K562 (cell line): Measurements from ENCODE around the gene TOPORS. TPM values are rescaled to one million over a fixed set of nuclear protein-coding genes. Genes with fewer than 3 reads are reported as not detected.

Source experiments
- ATAC-seq: fragments of 200-7000 bp; cut with Tn5 transposase; 3 replicates; pipeline ENCODE4 v1.9.1; 2020; ENCODE audit warnings: moderate library complexity
- BruUV-seq: library from RNA; stranded (reverse); fragments of 400-500 nt; replicated peaks from 2 replicates; lab custom pipeline; 2021; lab: Mats Ljungman, UMichigan
- CTCF ChIA-PET: fragments of 300-600 bp; formaldehyde crosslinking; extraction: SDS; loops from one replicate; lab custom pipeline; 2021; ENCODE audit warnings: low intra/inter-chr PET ratio; lab: Yijun Ruan, JAX
- POLR2A ChIA-PET: fragments of 300-600, 350-650 bp; sonication (Branson Sonifier 250); formaldehyde crosslinking; extraction: SDS; loops from one replicate; lab custom pipeline; 2021; ENCODE audit warnings: antibody characterized with exemption, inconsistent platforms; lab: Yijun Ruan, JAX
- DNase-seq, 4 experiments: peaks; one replicate each; pipeline versions ENCODE4 v3.0.0 to v3.0.0-alpha.2; 2011 to 2018; ENCODE audit warnings: low spot score in 3 of 4, mixed read lengths in 3 of 4; ENCODE audit errors: extremely low read depth in 1 of 4
- FAIRE-seq: peaks from 2 replicates; lab custom pipeline; 2011; peaks lifted over from hg19 to GRCh38; lab: Jason Lieb, UNC
- H2AFZ ChIP-seq: 2 replicates; pipeline ENCODE4 v1.6.0; 2011; ENCODE audit warnings: low read depth, low read length, control low read depth, inconsistent platforms
- H3K27ac ChIP-seq: fragments of 200-600 bp; 3 replicates; pipeline ENCODE4 v1.8.0; 2011; ENCODE audit warnings: low read depth, mild to moderate bottlenecking, control low read depth, inconsistent platforms, low read length, moderate library complexity, mixed read lengths; ENCODE audit errors: extremely low read depth
- H3K27me3 ChIP-seq, 2 experiments: fragments of 300-600 bp in 1 of 2; 2 replicates in 1 of 2; 3 replicates in 1 of 2; pipeline versions ENCODE4 v1.6.0 to v1.8.0; 2011; ENCODE audit warnings: inconsistent platforms in 2 of 2, low read length in 2 of 2, mild to moderate bottlenecking in 1 of 2, mixed read lengths in 1 of 2, moderate library complexity in 1 of 2; ENCODE audit not compliant: control insufficient read depth in 2 of 2, insufficient read depth in 2 of 2
- H3K36me3 ChIP-seq: fragments of 300-600 bp; 3 replicates; pipeline ENCODE4 v1.8.0; 2011; ENCODE audit warnings: mild to moderate bottlenecking, low read length, inconsistent platforms; ENCODE audit not compliant: control insufficient read depth, insufficient read depth
- H3K4me1 ChIP-seq, 2 experiments: fragments of 200-600 bp in 1 of 2; replicated peaks in 1 of 2; 2 replicates in 1 of 2; 3 replicates in 1 of 2; pipeline versions ENCODE4 v1.5.1 to v1.8.0; 2011; ENCODE audit warnings: inconsistent platforms in 2 of 2, low read length in 2 of 2, mild to moderate bottlenecking in 1 of 2, mixed read lengths in 1 of 2, moderate library complexity in 1 of 2; ENCODE audit not compliant: control insufficient read depth in 2 of 2, insufficient read depth in 2 of 2
- H3K4me2 ChIP-seq: 2 replicates; pipeline ENCODE4 v1.6.1; 2011; ENCODE audit warnings: low read length, control low read depth, inconsistent platforms, mixed read lengths; ENCODE audit not compliant: insufficient read depth
- H3K4me3 ChIP-seq: fragments of 200-600 bp; sonication (generic), shearing (Covaris generic); 2 replicates; pipeline ENCODE4 v1.5.1; 2016; ENCODE audit warnings: control low read depth, inconsistent platforms
- H3K79me2 ChIP-seq: fragments of 200-600 bp; 3 replicates; pipeline ENCODE4 v1.8.0; 2011; ENCODE audit warnings: low read length, inconsistent platforms; ENCODE audit not compliant: control insufficient read depth, insufficient read depth
- H3K9ac ChIP-seq, 2 experiments: 2 replicates each; pipeline versions ENCODE4 v1.6.0 to v1.6.1; 2011; ENCODE audit warnings: low read depth in 2 of 2, low read length in 2 of 2, control low read depth in 1 of 2, inconsistent platforms in 1 of 2, mild to moderate bottlenecking in 1 of 2, mixed read lengths in 1 of 2; ENCODE audit not compliant: insufficient read depth in 1 of 2
- H3K9me1 ChIP-seq: one replicate; pipeline ENCODE4 v1.6.0; 2011; ENCODE audit warnings: inconsistent platforms, mild to moderate bottlenecking, low read length, moderate library complexity; ENCODE audit not compliant: control insufficient read depth, insufficient read depth
- H3K9me3 ChIP-seq: replicated peaks from 2 replicates; pipeline ENCODE4 v1.5.1; 2011; ENCODE audit warnings: low read depth, low read length, inconsistent platforms; ENCODE audit not compliant: control insufficient read depth, insufficient read depth
- H4K20me1 ChIP-seq: replicated peaks from 2 replicates; pipeline ENCODE4 v1.6.1; 2011; ENCODE audit warnings: low read length, inconsistent platforms, mixed read lengths; ENCODE audit not compliant: control insufficient read depth, insufficient read depth
- AFF1 ChIP-seq, 2 experiments: fragments of 450-650 bp; IDR thresholded peaks; 2 replicates each; pipeline ENCODE4 v1.6.1; 2018; ENCODE audit warnings: mild to moderate bottlenecking in 2 of 2, low read depth in 1 of 2; ENCODE audit not compliant: partially characterized antibody in 2 of 2
- FOS ChIP-seq: IDR thresholded peaks from 3 replicates; pipeline ENCODE4 v1.6.1; 2011; ENCODE audit not compliant: insufficient read length; ENCODE audit errors: extremely low read depth
- FOXJ3 ChIP-seq: sonication (generic); formaldehyde crosslinking; IDR thresholded peaks from 2 replicates; pipeline ENCODE4 v1.4.0; 2020; ENCODE audit warnings: mild to moderate bottlenecking, missing genetic modification reagents
- HDAC1 ChIP-seq, 2 experiments: fragments of 450-650 bp; IDR thresholded peaks; 2 replicates each; pipeline ENCODE4 v1.6.1; 2016 to 2017; ENCODE audit warnings: inconsistent platforms in 1 of 2, mild to moderate bottlenecking in 1 of 2, moderate library complexity in 1 of 2
- IRF2 ChIP-seq: sonication (generic); formaldehyde crosslinking; IDR thresholded peaks from 2 replicates; pipeline ENCODE4 v1.8.1; 2022; ENCODE audit warnings: mild to moderate bottlenecking, missing genetic modification reagents
- NR4A1 ChIP-seq, 2 experiments: fragments of 250-450 bp in 1 of 2; fragments of 450-650 bp in 1 of 2; sonication (Bioruptor Pico) in 1 of 2; IDR thresholded peaks; 2 replicates each; pipeline versions ENCODE4 v1.4.0 to v1.6.1; 2016 to 2020; ENCODE audit warnings: mild to moderate bottlenecking in 2 of 2, missing compliant biosample characterization in 1 of 2, missing genetic modification characterization in 1 of 2, moderate library complexity in 1 of 2
- SNIP1 ChIP-seq: fragments of 450-650 bp; IDR thresholded peaks from 2 replicates; pipeline ENCODE4 v1.7.1; 2017; ENCODE audit warnings: low read depth, mild to moderate bottlenecking
- STAT5B ChIP-seq: fragments of 250-450 bp; sonication (Bioruptor Pico); IDR thresholded peaks from 2 replicates; pipeline ENCODE4 v1.8.0; 2021; ENCODE audit warnings: mild to moderate bottlenecking, inconsistent platforms
- ZBTB17 ChIP-seq: fragments of 450-650 bp; formaldehyde crosslinking; IDR thresholded peaks from 2 replicates; pipeline ENCODE4 v1.4.0; 2020; ENCODE audit warnings: mild to moderate bottlenecking
- ZNF696 ChIP-seq: fragments of 250-450 bp; sonication (Bioruptor Pico); conservative IDR thresholded peaks from 2 replicates; pipeline ENCODE4 v1.4.0; 2020; ENCODE audit warnings: mild to moderate bottlenecking, moderate library complexity
- ZNF717 ChIP-seq: fragments of 250-450 bp; sonication (Bioruptor Pico); IDR thresholded peaks from 2 replicates; pipeline ENCODE4 v1.5.0; 2021
- ZNF785 ChIP-seq: fragments of 250-450 bp; sonication (Bioruptor Pico); IDR thresholded peaks from 2 replicates; pipeline ENCODE4 v1.4.0; 2020; ENCODE audit warnings: mild to moderate bottlenecking
- ZSCAN32 ChIP-seq: fragments of 450-650 bp; formaldehyde crosslinking; IDR thresholded peaks from 2 replicates; pipeline ENCODE4 v1.4.0; 2020; ENCODE audit warnings: mild to moderate bottlenecking, moderate library complexity
- in situ Hi-C: fragments of 300-500 bp; cut with MboI; formaldehyde crosslinking; loops from 4 replicates; pipeline ENCODE4 v1.15.0; 2018; ENCODE audit warnings: inconsistent platforms, mixed read lengths
- intact Hi-C: fragments of 100-400 bp; cut with micrococcal nuclease; formaldehyde crosslinking; loops from 2 replicates; pipeline ENCODE4 v1.14.2; 2022
- polyA plus RNA-seq, 8 experiments: library from polyadenylated mRNA; depleted of rRNA in 4 of 8; stranded (reverse) in 5 of 8; unstranded in 3 of 8; fragments of >200 nt; fragmentation: Nextera tagmentation in 2 of 8; fragmentation: Illumina TruSeq in 1 of 8; extraction: Ambion mirVana in 2 of 8; extraction: Trizol in 1 of 8; gene quantifications; 2 replicates each; pipeline versions ENCODE4 v1.2.1 to v1.2.3, GENCODE V29; 2011 to 2014; ENCODE audit warnings: inconsistent platforms in 1 of 8, missing spikeins in 1 of 8
- total RNA-seq, 7 experiments: library from RNA; depleted of rRNA in 6 of 7; stranded (reverse); fragments of >200 nt in 6 of 7; fragmentation: Illumina TruSeq in 2 of 7; extraction: Trizol in 2 of 7; gene quantifications; 2 replicates each; pipeline versions ENCODE4 v1.2.1 to v1.2.3, GENCODE V29; 2011 to 2021; ENCODE audit warnings: low replicate concordance in 1 of 7

TOPORS gene
- total and polyA plus RNA-seq, 9 of the 15 experiments (the other 6 are each of a cell fraction or from before 2014, with no cell fraction given) = 4.3 to 19.6 (median 9.9) TPM

- Histone ChIP-seq H3K27ac (no peak overlapping the region), H3K36me3 (no peaks in the 10 kb centered on the region), H3K9me3 (no peaks in the 10 kb centered on the region), H4K20me1 (no peaks in the 10 kb centered on the region), H3K4me1 (no peaks in the 10 kb centered on the region), H3K4me2 (no peak overlapping the region), H3K27me3 (no peaks in the 10 kb centered on the region), H2AFZ (no peak overlapping the region), H3K9me1 (no peaks in the 10 kb centered on the region), H3K4me3 (no peak overlapping the region), H3K9ac (no peak overlapping the region), H3K79me2 (no peaks in the 10 kb centered on the region)
- POLR2A ChIA-PET = no interaction called here
- no TSS peak for BruUV-seq
- CTCF ChIA-PET = no interaction called here
- intact Hi-C loops = no loop called here
- no peak for FAIRE-seq
- no peak for ATAC-seq
- no peak for DNase-seq
- in situ Hi-C loops = no loop called here
- TF ChIP-seq NR4A1 (CRISPR knock-in tag; IDR thresholded peaks at IDR 0.05) (no peak), NR4A1 (tag; IDR thresholded peaks at IDR 0.05) (no peak), HDAC1 (IDR thresholded peaks at IDR 0.05) (no peak), ZNF717 (CRISPR knock-in tag) (no peak), ZSCAN32 (CRISPR knock-in tag) (no peak), ZBTB17 (CRISPR knock-in tag) (no peak), SNIP1 (no peak), ZNF696 (CRISPR knock-in tag) (no peak), STAT5B (CRISPR knock-in tag) (no peak), AFF1 (IDR thresholded peaks at IDR 0.05; ENCODE audit: low read depth in 1 of 2, partially characterized antibody in 2 of 2) (no peak), FOS (no peak), IRF2 (no peak), ZNF785 (CRISPR knock-in tag) (no peak), FOXJ3 (no peak)
Observed at GRCh38 chr9:32596936-32597335, 44.5 kb upstream of the TOPORS start.
